GM13977 (cell line): ENCODE data around the gene TBATA.
"Not testable (repeated sequence)": the region's sequence is repeated elsewhere in the genome, so short reads cannot be mapped to it uniquely, and the experiment has no call there.

Experiments
- DNase-seq: peaks from one replicate; pipeline ENCODE4 v3.0.0; 2012; ENCODE audit warnings: low spot score
- CTCF ChIP-seq: IDR thresholded peaks from 2 replicates; pipeline ENCODE4 v1.5.1; 2012; ENCODE audit warnings: mild to moderate bottlenecking, control low read depth; ENCODE audit not compliant: insufficient read depth; ENCODE audit errors: extremely low read depth, missing control alignments
- in situ Hi-C: fragments of 300-500 bp; cut with MboI; formaldehyde crosslinking; loops from one replicate; pipeline ENCODE4 v1.12.0; 2022; ENCODE audit warnings: low sequenced_read_pairs, low pct_unique_long_range_greater_than_20kb, mixed read lengths, inconsistent platforms; ENCODE audit not compliant: unreplicated experiment

Gene TBATA

DNA sequence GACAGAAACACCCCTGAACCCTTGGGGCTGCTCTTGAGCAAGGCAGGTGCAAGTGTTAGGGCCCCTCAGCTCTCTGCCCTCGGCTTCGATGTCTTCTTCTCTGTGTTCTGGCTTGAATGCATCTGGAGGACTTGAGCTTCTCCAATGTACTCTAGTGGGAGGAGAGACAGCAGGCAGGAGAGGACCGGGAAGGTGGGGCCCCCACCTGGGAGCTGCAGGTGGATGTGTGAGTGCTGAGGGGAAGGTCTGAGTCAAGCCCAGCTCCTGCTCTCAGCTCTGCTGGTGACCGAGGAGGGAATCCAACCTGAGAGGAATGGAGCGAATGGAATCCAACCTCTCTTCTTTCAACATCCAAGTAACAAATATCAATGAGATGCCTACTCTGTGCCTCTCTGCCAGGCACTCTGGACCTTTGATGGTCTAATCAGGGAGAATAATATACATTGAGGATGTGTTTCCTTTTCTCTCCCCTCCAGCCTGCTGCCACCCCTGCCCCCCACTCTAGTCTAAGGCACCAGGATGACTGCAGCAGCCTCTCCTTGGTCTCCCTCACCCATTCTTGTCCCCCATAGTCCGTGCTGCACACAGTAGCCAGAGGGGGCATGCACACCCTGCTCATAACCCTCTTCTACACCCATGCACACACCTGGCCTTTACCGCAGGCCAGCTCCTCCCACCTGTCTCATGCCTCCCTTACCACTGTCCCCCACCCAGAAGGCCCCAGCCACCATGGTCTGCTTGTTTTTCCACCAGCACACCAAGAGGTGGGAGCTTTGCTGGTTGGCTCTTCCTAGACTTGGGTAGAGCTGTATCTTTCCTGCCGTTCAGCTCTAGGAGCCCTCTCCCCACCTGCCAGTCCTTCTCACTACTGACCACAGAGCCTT, 13.6 kb downstream of the TBATA start:
- in situ Hi-C loops, result no loop called here
- TF ChIP-seq CTCF, result no peak
- DNase-seq, result no peak

GRCh38 chr10:70770516-70770915, 14.7 kb downstream of the TBATA start:
- in situ Hi-C loops, DNase-seq: not testable (repeated sequence)

DNA sequence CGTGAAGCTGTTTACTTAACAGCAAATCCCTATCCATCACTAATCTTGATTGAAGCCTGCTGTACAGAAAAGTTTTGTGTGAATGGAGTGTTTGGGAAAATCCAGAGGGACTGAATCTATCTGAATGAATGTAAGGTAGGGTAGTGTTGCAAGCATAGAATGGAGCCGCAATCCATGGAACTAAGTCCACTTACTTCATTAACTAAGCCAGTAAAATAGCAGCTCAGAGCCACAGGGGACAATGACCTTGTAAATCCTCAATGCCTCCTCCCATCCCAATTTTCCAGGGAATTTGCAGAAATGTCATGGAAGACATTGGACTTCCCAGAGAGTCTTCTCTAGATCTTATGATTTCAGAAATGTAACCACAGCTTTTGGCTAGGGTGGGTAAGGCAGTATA, 15.2 kb downstream of the TBATA start:
- DNase-seq, result no peak
- no peak for TF ChIP-seq CTCF
- in situ Hi-C loops, result no loop called here

DNA sequence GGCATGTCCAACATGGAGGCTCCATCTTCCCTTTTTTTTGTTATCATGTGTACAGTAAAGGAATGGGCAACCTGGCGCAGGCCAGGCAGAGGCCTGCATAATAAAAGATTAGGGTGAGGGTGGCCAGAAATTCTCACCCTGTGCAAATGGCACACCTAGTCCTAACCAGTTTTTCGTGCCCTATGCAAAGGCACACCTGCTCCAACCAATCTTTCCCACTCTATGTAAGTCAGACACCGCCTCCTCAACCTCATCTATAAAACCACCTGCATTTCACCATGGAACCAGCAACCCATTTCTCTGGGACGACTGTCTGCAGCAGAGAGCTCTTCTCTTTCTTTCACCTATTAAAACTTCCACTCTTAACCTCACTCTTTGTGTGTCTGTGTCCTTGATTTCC, 16.1 kb downstream of the TBATA start:
- no peak for DNase-seq
- TF ChIP-seq CTCF, result no peak
- in situ Hi-C loops, result no loop called here

- in situ Hi-C loops, DNase-seq: not testable (repeated sequence)
Observed at GRCh38 chr10:70768026-70768685, 17.0 kb downstream of the TBATA start.

DNA sequence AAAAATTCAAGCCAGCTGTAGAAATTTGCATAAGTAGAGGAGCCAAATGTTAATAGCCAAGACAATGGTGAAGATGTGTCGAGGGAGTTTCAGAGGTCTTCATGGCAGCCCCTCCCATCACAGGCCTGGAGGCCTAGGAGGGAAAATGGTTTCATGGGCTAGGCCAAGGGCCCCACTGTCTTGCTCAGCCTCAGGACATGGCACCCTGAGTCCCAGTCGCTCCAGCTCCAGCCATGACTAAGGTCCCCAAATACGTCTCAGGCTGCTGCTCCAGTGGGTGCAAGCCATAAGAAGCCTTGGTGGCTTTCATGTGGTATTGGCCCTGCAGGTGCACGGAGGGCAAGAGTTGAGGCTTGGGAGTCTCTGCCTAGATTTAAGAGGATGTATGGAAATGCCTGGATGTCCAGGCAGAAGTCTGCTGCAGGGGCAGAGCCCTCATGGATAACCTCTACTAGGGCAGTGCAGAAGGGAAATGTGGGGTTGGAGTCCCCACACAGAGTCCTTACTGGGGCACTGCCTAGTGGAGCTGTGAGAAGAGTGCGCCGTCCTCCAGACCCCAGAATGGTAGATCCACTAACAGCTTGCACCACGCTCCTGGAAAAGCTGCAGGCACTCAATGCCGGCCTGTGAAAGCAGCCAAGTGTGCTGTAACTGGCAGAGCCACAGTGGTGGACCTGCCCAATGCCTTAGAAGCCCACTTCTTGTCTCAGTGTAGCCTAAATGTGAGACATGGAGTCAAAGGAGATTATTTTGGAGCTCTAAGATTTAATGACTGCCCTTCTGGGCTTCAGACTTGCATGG, 19.2 kb downstream of the TBATA start:
- DNase-seq, result no peak
- TF ChIP-seq CTCF, result no peak
- in situ Hi-C loops, result no loop called here

GRCh38 chr10:70763567-70763966, 21.6 kb downstream of the TBATA start:
- TF ChIP-seq CTCF, result no peak
- in situ Hi-C loops, result loop anchor here (5.0 kb wide), 1 partner anchor 211 kb away; no protein-coding TSS in a partner anchor
- DNase-seq, result no peak
